ENCODE results near the gene CHDH.

The CHDH gene

GRCh38 chr3:53780806-53781205 lies 65.4 kb downstream of the CHDH start:
- DNase-seq = no peak

- no peak for DNase-seq
These were observed 66.0 kb downstream of the CHDH start for GRCh38 chr3:53780171-53780570.

- no peak for DNase-seq
These were observed 68.1 kb downstream of the CHDH start for GRCh38 chr3:53778153-53778552.

- DNase-seq = no peak
These were observed 68.8 kb downstream of the CHDH start for GRCh38 chr3:53777468-53777867.

- DNase-seq = no peak
These were observed 69.6 kb downstream of the CHDH start for GRCh38 chr3:53776494-53777101.

GRCh38 chr3:53775834-53776251 lies 70.4 kb downstream of the CHDH start:
- no peak for DNase-seq

GRCh38 chr3:53775018-53775417 lies 71.2 kb downstream of the CHDH start:
- DNase-seq = no peak

- DNase-seq = no peak
These were observed 71.8 kb downstream of the CHDH start for GRCh38 chr3:53774414-53774813.

- no peak for DNase-seq
These were observed 72.4 kb downstream of the CHDH start for GRCh38 chr3:53773611-53774368.

- no peak for DNase-seq
These were observed 73.2 kb downstream of the CHDH start for GRCh38 chr3:53773021-53773436.

- DNase-seq = no peak
These were observed 73.7 kb downstream of the CHDH start for GRCh38 chr3:53772562-53772961.

- DNase-seq = no peak
These were observed 77.5 kb downstream of the CHDH start for GRCh38 chr3:53768478-53769459.

GRCh38 chr3:53766706-53767105 lies 79.5 kb downstream of the CHDH start:
- no peak for DNase-seq

GRCh38 chr3:53765753-53766152 lies 80.5 kb downstream of the CHDH start:
- DNase-seq = no peak

GRCh38 chr3:53764026-53764775 lies 82.0 kb downstream of the CHDH start:
- no peak for DNase-seq

GRCh38 chr3:53763353-53763752 lies 82.9 kb downstream of the CHDH start:
- DNase-seq = no peak

Data from CD4-positive, alpha-beta T cell treated with Interferon gamma for 1 hour (primary cell).